T1000 (cell line): ENCODE results near the gene PARP16.

Experiments
- DNase-seq: peaks from one replicate; lab custom pipeline; 2025; ENCODE audit warnings: mixed read lengths; lab: John Stamatoyannopoulos, UW

The PARP16 gene

GRCh38 chr15:65311760-65312159, 25.1 kb upstream of the PARP16 start:
- DNase-seq, result no peak

- DNase-seq, result no peak
Observed at GRCh38 chr15:65310431-65311137, 23.9 kb upstream of the PARP16 start.

GRCh38 chr15:65309882-65310418, 23.3 kb upstream of the PARP16 start:
- DNase-seq, result no peak

GRCh38 chr15:65307978-65308377, 21.3 kb upstream of the PARP16 start:
- no peak for DNase-seq

- no peak for DNase-seq
Observed at GRCh38 chr15:65306551-65306950, 19.9 kb upstream of the PARP16 start.

GRCh38 chr15:65305776-65306175, 19.1 kb upstream of the PARP16 start:
- peak; percentile 49 for DNase-seq

GRCh38 chr15:65305150-65305758, 18.6 kb upstream of the PARP16 start:
- DNase-seq, result peak; percentile 88

- peak; percentile 92 for DNase-seq
Observed at GRCh38 chr15:65304381-65305149, 17.9 kb upstream of the PARP16 start, which contains the start of gene RNU5B-1. TSS of gene RNU5B-1 (plus strand) at chr15:65304677.

GRCh38 chr15:65303687-65304380, 17.2 kb upstream of the PARP16 start:
- no peak for DNase-seq

- DNase-seq, result no peak
Observed at GRCh38 chr15:65302061-65302460, 15.4 kb upstream of the PARP16 start.

- DNase-seq, result no peak
Observed at GRCh38 chr15:65300924-65301441, 14.3 kb upstream of the PARP16 start.

- no peak for DNase-seq
Observed at GRCh38 chr15:65298731-65299130, 12.0 kb upstream of the PARP16 start.

GRCh38 chr15:65292938-65293518, 6.3 kb upstream of the PARP16 start:
- DNase-seq, result no peak

GRCh38 chr15:65290228-65290627, 3.5 kb upstream of the PARP16 start:
- no peak for DNase-seq

- DNase-seq, result no peak
Observed at GRCh38 chr15:65289261-65289854, 2.7 kb upstream of the PARP16 start.

- DNase-seq, result no peak
Observed at GRCh38 chr15:65287520-65287855, 805 bp upstream of the PARP16 start.

GRCh38 chr15:65286069-65286703, 497 bp downstream of the PARP16 start:
- no peak for DNase-seq

GRCh38 chr15:65285291-65286068, 1.2 kb downstream of the PARP16 start:
- no peak for DNase-seq

- no peak for DNase-seq
Observed at GRCh38 chr15:65278480-65278879, 8.2 kb downstream of the PARP16 start.

GRCh38 chr15:65277015-65277414, 9.7 kb downstream of the PARP16 start:
- no peak for DNase-seq
